ENCODE results near the gene DHX8.
A peak's percentile ranks its signal among the peaks of the same experiment; 100 is the strongest.
"Not testable (repeated sequence)": the region's sequence is repeated elsewhere in the genome, so short reads cannot be mapped to it uniquely, and the experiment has no call there.

The DHX8 gene

GRCh38 chr17:43471585-43472160 is 12.1 kb upstream of the DHX8 start:
- CTCF ChIA-PET = no interaction called here
- H3K4me1 Mint-ChIP-seq = no peaks in the 10 kb centered on the region
- no peaks in the 10 kb centered on the region for H3K9me3 Mint-ChIP-seq
- H3K4me3 Mint-ChIP-seq = no peak overlapping the region
- H3K27ac Mint-ChIP-seq = no peak overlapping the region
- no peak for DNase-seq
- peaks cover 13% of the 10 kb centered on the region for H3K27me3 Mint-ChIP-seq
- no peaks in the 10 kb centered on the region for H3K36me3 Mint-ChIP-seq

- H3K27me3 Mint-ChIP-seq = peaks cover 9% of the 10 kb centered on the region
- no peaks in the 10 kb centered on the region for H3K9me3 Mint-ChIP-seq
- H3K4me1 Mint-ChIP-seq = no peaks in the 10 kb centered on the region
- H3K36me3 Mint-ChIP-seq = no peaks in the 10 kb centered on the region
- CTCF ChIA-PET = interaction anchor here (0.9 kb wide), 1 partner anchor 82 kb away, joined by 3 read pairs; no protein-coding TSS in a partner anchor
- no peak for DNase-seq
- no peak overlapping the region for H3K4me3 Mint-ChIP-seq
- no peak overlapping the region for H3K27ac Mint-ChIP-seq
These were observed 8.2 kb upstream of the DHX8 start for GRCh38 chr17:43475494-43476089.

GRCh38 chr17:43476306-43476705 is 7.5 kb upstream of the DHX8 start:
- H3K27ac Mint-ChIP-seq, H3K36me3 Mint-ChIP-seq, DNase-seq, H3K4me1 Mint-ChIP-seq, H3K27me3 Mint-ChIP-seq, H3K4me3 Mint-ChIP-seq, H3K9me3 Mint-ChIP-seq: not testable (repeated sequence)
- CTCF ChIA-PET = interaction anchor here (0.9 kb wide), 1 partner anchor 82 kb away, joined by 3 read pairs; no protein-coding TSS in a partner anchor

- no peak for DNase-seq
- CTCF ChIA-PET = interaction anchor here (1.2 kb wide), 1 partner anchor 110 kb away, joined by 3 read pairs; no protein-coding TSS in a partner anchor
- H3K36me3 Mint-ChIP-seq = no peaks in the 10 kb centered on the region
- H3K27me3 Mint-ChIP-seq = peaks cover 9% of the 10 kb centered on the region
- H3K4me1 Mint-ChIP-seq = peaks cover 1% of the 10 kb centered on the region
- H3K4me3 Mint-ChIP-seq = no peak overlapping the region
- H3K27ac Mint-ChIP-seq = no peak overlapping the region
- no peaks in the 10 kb centered on the region for H3K9me3 Mint-ChIP-seq
These were observed 5.7 kb upstream of the DHX8 start for GRCh38 chr17:43477832-43478634.

- peaks cover 19% of the 10 kb centered on the region for H3K4me1 Mint-ChIP-seq
These were observed 3.8 kb upstream of the DHX8 start for GRCh38 chr17:43479948-43480347.

GRCh38 chr17:43482103-43483012 is 1.4 kb upstream of the DHX8 start:
- DNase-seq = no peak
- H3K4me3 Mint-ChIP-seq = no peak overlapping the region
- peaks cover 13% of the 10 kb centered on the region for H3K36me3 Mint-ChIP-seq
- CTCF ChIA-PET = interaction anchor here (0.6 to 6.3 kb wide), 9 partner anchors 58 to 193 kb away, joined by 3 to 134 read pairs (median 4); partner anchors contain the start of gene ARL4D
- H3K4me1 Mint-ChIP-seq = peaks cover 39% of the 10 kb centered on the region
- no peaks in the 10 kb centered on the region for H3K9me3 Mint-ChIP-seq
- H3K27ac Mint-ChIP-seq = peak overlapping the region; percentile 28
- peaks cover 9% of the 10 kb centered on the region for H3K27me3 Mint-ChIP-seq

More at GRCh38 chr17:43479948-43480347, 3.8 kb upstream of the DHX8 start:
- Mint-ChIP-seq H3K36me3 (peaks cover 10% of the 10 kb centered on the region), H3K4me3 (no peak overlapping the region), H3K27me3 (peaks cover 9% of the 10 kb centered on the region), H3K9me3 (no peaks in the 10 kb centered on the region), H3K27ac (no peak overlapping the region)
- CTCF ChIA-PET = interaction anchor here (0.6 to 6.3 kb wide), 2 partner anchors 17 to 86 kb away, joined by 3 to 134 read pairs; partner anchors contain the start of gene ARL4D
- no peak for DNase-seq

- peaks cover 44% of the 10 kb centered on the region for H3K36me3 Mint-ChIP-seq
- no peak for DNase-seq
- no peaks in the 10 kb centered on the region for H3K9me3 Mint-ChIP-seq
- CTCF ChIA-PET = no interaction called here
- peaks cover 15% of the 10 kb centered on the region for H3K4me1 Mint-ChIP-seq
- no peak overlapping the region for H3K4me3 Mint-ChIP-seq
- no peaks in the 10 kb centered on the region for H3K27me3 Mint-ChIP-seq
- H3K27ac Mint-ChIP-seq = no peak overlapping the region
These were observed 6.8 kb downstream of the DHX8 start for GRCh38 chr17:43490621-43491020.

GRCh38 chr17:43509440-43509839 is 25.7 kb downstream of the DHX8 start:
- H3K27me3 Mint-ChIP-seq, DNase-seq, H3K9me3 Mint-ChIP-seq, CTCF ChIA-PET, H3K4me3 Mint-ChIP-seq, H3K4me1 Mint-ChIP-seq, H3K27ac Mint-ChIP-seq: not testable (repeated sequence)
- H3K36me3 Mint-ChIP-seq = peaks cover 52% of the 10 kb centered on the region

- CTCF ChIA-PET, H3K9me3 Mint-ChIP-seq, H3K27me3 Mint-ChIP-seq, H3K27ac Mint-ChIP-seq, DNase-seq, H3K4me3 Mint-ChIP-seq, H3K4me1 Mint-ChIP-seq: not testable (repeated sequence)
- peaks cover 44% of the 10 kb centered on the region for H3K36me3 Mint-ChIP-seq
These were observed 27.4 kb downstream of the DHX8 start for GRCh38 chr17:43511199-43511598.

- DNase-seq = no peak
- no peak overlapping the region for H3K27ac Mint-ChIP-seq
- no peaks in the 10 kb centered on the region for H3K27me3 Mint-ChIP-seq
- CTCF ChIA-PET = no interaction called here
- H3K4me3 Mint-ChIP-seq = no peak overlapping the region
- H3K4me1 Mint-ChIP-seq = no peaks in the 10 kb centered on the region
- H3K36me3 Mint-ChIP-seq = peaks cover 51% of the 10 kb centered on the region
- H3K9me3 Mint-ChIP-seq = no peaks in the 10 kb centered on the region
These were observed 31.9 kb downstream of the DHX8 start for GRCh38 chr17:43515656-43516055.

- CTCF ChIA-PET = no interaction called here
- DNase-seq = no peak
- H3K9me3 Mint-ChIP-seq = no peaks in the 10 kb centered on the region
- H3K4me3 Mint-ChIP-seq = no peak overlapping the region
- H3K4me1 Mint-ChIP-seq = no peaks in the 10 kb centered on the region
- H3K27me3 Mint-ChIP-seq = no peaks in the 10 kb centered on the region
- H3K36me3 Mint-ChIP-seq = peaks cover 56% of the 10 kb centered on the region
- no peak overlapping the region for H3K27ac Mint-ChIP-seq
These were observed 33.4 kb downstream of the DHX8 start for GRCh38 chr17:43517161-43517560.

GRCh38 chr17:43517615-43518386 is 34.0 kb downstream of the DHX8 start:
- H3K4me3 Mint-ChIP-seq = no peak overlapping the region
- CTCF ChIA-PET = interaction anchor here (0.5 kb wide), 1 partner anchor 55 kb away, joined by 4 read pairs; no protein-coding TSS in a partner anchor
- no peak for DNase-seq
- no peaks in the 10 kb centered on the region for H3K9me3 Mint-ChIP-seq
- H3K27ac Mint-ChIP-seq = no peak overlapping the region
- H3K4me1 Mint-ChIP-seq = no peaks in the 10 kb centered on the region
- peaks cover 53% of the 10 kb centered on the region for H3K36me3 Mint-ChIP-seq
- no peaks in the 10 kb centered on the region for H3K27me3 Mint-ChIP-seq

GRCh38 chr17:43521389-43521788 is 37.6 kb downstream of the DHX8 start:
- peaks cover 65% of the 10 kb centered on the region for H3K36me3 Mint-ChIP-seq
- CTCF ChIA-PET = interaction anchor here (0.8 to 1.4 kb wide), 2 partner anchors 55 to 172 kb away, joined by 3 to 4 read pairs; no protein-coding TSS in a partner anchor
- DNase-seq = no peak
- H3K27ac Mint-ChIP-seq = no peak overlapping the region
- no peaks in the 10 kb centered on the region for H3K4me1 Mint-ChIP-seq
- H3K27me3 Mint-ChIP-seq = no peaks in the 10 kb centered on the region
- H3K9me3 Mint-ChIP-seq = no peaks in the 10 kb centered on the region
- no peak overlapping the region for H3K4me3 Mint-ChIP-seq

Data from activated naive CD4-positive, alpha-beta T cell treated with anti-CD3 and anti-CD28 coated beads, Interleukin-2, amount 10 ng/mL, durations not matched to agents 7 days and 5 days (primary cell).